Stimulated activated CD8-positive, alpha-beta memory T cell treated with anti-CD3 and anti-CD28 coated beads, Interleukin-7, amount 100 ng/mL, for 48 hours (primary cell): ENCODE results near the gene FCN1.

ENCODE experiments used
- DNase-seq, 2 donors: peaks; one replicate each; pipeline ENCODE4 v3.0.0-alpha.2; 2020; ENCODE audit warnings: low read depth in 1 of 2; ENCODE audit errors: extremely low read depth in 1 of 2

Gene FCN1

GRCh38 chr9:134937566-134938345, 20.0 kb upstream of the FCN1 start:
- DNase-seq: no peak

DNA sequence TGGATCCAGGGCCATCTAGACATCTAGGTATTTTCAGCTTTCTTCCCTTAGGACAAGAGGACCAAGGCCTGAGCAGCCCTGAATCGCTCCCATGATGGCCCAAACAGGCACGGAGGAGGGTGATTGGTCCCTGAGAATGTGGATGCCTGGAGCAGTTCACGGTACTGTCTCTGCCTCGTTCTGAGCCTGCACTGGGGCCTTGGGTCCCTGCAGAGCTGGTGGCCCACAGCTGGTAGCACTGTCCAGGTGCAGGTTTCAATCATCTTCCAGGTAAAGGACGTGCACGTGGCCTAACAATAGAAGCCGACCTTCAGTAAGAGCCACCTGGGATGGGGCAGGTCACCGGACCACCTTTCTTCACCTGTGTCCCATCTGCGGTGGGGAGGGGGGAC, 19.4 kb upstream of the FCN1 start:
- DNase-seq: no peak

GRCh38 chr9:134936346-134937163, 18.8 kb upstream of the FCN1 start:
- no peak for DNase-seq

- no peak for DNase-seq
Observed at GRCh38 chr9:134935701-134936345, 18.1 kb upstream of the FCN1 start.

GRCh38 chr9:134935056-134935640, 17.4 kb upstream of the FCN1 start:
- DNase-seq: no peak

DNA sequence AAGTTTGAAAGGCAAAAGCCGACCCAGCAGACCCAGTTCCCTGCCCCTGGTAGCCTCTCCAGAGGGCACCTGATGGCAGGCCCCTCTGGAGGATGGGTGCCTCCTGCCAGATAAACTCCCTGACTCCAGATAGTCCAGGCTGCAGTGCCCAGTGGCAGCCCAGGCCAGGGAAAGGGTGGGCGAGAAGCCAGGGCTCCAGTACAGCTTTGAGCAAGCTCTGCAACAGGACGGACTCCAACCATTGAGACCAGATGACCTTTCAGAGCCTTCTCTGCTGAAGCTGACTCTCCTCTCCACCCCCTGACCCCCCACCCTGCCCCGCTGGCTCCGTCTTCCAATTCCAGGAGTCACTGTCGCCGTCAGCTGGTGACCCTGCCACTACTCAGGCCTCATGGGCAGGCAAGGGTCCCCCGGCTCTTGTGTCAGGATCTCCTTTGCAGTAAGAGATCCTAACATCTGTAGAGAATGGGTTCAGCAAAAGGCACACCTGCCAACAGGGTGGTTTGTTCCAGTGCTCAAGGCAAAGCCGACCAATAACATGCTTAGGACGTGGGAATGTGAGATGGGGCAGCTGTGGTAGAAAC, 15.5 kb upstream of the FCN1 start:
- no peak for DNase-seq

GRCh38 chr9:134932606-134933005, 14.9 kb upstream of the FCN1 start:
- no peak for DNase-seq

DNA sequence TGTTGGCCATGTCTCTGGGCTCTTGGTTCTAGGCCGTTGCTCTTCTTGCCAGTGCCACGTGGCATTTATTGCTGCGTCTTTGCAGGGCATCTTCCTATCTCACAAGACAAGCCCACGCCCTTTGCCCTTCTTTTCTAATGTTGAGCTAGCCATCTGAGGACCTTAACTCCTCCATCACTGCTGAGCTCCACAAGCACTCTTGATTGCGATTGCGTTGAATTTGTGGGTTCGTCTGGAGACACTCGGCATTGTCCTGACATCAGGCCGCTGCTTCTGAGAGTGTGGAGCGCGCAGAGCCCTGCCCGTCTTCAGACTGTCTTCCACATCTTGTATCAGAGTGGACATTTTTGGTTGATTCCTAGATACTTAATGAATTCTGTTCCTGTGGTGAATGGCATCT, 14.5 kb upstream of the FCN1 start:
- DNase-seq: no peak

DNA sequence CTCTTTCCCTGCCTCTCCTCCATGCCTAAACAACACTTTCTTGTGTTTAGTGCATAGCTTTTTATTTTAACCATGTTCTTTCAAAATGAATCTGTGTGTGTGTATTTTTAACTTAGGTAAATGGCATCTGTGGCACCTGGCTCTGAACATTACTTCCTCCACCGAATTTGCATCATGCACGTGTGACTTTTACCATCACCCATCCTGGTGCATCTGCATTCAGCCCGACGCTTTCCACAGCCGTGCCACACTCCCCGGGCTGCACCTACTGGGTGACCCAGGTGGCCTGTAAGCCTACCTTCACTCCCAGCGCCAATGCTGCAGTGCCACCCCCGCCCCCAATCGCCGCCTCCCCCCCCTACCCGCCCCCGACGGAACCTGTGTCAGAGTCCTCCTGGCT, 12.7 kb upstream of the FCN1 start:
- DNase-seq: no peak

DNA sequence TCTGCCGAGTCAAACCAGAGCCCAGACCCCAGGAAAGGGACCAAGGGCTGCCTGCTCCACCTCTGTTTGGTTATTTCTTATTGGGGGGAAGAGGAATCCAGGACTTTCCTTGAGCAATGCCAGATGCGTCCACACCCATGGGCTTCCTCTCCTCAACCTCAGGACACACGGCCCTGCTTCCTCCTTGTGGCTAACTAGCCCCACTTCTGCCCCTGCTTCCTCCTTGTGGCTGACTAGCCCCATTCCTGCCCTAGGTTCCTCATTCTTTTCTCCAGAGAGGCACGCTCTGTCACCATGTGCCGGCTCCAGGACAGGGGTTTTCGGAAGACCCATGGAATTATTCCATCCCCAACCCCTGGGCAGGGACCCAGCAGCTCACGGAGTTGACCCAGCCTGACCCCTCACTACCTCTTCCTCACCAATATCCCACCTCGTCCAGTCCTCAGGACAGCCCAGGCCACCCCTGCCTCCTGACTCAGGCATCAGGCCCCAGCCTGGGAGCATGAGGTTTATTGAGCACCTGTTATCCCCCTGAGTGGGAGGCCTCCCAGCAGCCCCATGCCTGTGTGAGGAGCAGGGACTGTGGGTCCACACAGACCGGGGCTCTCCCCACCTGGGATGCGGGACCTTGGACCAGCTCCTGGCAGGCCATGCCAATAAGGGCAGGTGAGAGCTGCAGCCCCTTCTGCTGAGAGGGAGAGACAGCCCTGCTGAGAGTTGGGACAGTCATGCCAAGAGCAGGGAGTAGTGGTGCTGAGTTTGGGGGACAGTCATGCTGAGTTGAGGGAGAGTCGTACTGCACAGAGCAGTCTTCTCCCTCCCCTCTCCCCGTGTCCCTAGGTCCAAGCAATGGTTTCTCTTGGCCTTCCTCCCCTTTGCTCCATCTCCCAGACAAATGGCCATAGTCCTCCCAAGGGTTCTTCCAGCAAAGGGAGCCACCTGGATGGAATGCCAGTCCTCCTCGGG, 11.8 kb upstream of the FCN1 start:
- no peak for DNase-seq

- no peak for DNase-seq
Observed at GRCh38 chr9:134928436-134929192, 10.9 kb upstream of the FCN1 start.

DNA sequence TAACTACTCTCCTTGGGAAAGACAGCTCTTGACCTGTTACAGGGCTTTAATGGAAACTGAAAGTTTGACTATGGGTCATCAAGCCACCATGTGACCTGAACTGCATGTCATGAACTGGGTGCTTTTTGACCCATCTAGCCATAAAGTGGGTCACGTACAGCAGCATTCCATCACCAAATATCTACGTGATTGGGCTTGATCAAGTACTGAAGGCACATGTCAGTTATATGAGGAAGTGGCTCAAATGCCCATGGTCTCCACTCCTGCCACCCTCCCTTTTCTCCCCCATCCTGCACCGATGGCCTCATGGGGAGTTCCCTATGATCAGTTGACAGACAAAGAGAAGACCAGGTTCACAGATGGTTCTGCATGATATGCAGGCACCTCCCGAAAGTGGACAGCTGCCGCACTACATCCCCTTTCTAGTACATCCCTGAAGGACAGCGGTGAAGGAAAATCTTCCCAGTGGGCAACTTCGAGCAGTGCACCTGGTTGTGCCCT, 7.3 kb upstream of the FCN1 start:
- no peak for DNase-seq

DNA sequence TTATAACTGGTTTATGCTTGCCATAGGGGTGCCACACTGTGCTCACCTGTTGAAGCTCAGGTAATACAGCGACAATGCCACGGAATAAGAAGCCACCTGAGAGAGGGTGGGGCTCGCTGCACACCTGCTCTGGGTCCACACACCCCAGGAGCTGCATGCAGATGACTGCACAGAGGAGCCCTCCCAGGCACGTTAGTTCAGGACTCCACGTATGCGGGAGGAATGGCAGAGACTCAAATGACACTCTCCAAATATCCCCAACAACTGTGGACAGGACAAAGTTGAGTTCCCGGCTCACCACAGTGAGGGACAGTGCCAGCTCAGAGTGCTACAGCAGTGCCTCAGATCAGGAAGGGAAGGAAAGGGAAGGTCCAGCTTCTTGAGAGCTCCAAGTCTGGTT, 5.8 kb upstream of the FCN1 start:
- DNase-seq: no peak

DNA sequence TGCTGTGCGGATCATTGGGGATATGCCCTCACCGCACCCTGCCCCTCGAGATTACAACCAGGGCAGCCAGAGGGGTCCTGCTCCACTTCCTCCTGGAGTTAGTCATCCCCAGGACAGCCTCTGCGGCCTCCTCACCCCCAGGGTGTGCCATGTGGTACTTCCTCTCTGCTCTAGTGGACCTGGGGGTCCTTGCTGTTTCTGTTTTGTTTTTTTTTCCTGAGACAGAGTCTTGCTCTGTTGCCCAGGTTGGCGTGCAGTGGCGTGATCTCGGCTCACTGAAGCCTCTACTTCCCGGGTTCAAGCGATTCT, 5.2 kb upstream of the FCN1 start:
- DNase-seq: no peak

DNA sequence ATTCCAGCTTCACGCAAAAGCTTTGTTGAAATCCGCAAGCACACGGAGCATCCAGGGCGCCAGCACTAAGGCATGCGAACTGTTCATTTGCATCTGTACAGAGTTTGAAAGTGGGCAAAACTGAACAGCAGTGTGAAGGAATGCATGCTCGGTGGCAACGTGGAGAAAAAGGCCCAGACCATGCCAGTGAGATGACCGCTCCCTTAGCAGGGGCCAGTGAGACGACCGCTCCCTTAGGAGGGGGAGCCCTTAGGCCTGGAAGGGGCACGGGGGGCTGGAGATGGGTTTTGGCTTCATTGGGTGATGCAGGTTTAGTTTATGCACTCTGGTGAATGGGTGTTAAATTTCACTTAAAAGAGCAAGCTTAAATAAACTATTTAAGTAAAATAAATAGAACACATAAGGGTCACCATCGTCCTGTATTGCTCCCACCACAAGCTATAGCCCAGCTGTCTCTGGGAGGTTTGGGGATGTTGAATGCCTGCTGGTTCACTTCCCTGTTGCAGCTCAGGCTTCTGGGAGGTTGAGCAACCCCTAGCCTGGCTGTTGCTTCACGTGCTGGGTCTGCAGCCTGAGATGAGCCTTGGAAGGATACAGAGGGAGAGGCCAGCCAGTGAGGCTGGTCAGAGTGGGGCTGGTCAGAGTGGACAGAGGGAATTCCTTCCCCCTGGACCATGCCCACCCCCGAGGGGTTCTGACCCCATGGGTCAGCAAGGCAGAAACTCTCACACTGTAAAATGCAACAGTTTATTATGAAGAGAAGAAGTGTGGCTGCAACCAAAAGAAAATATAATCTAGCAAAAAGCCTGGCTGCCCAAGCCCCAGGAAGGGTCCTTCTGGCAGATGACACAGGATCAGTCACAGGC, 4.6 kb upstream of the FCN1 start:
- DNase-seq: no peak

DNA sequence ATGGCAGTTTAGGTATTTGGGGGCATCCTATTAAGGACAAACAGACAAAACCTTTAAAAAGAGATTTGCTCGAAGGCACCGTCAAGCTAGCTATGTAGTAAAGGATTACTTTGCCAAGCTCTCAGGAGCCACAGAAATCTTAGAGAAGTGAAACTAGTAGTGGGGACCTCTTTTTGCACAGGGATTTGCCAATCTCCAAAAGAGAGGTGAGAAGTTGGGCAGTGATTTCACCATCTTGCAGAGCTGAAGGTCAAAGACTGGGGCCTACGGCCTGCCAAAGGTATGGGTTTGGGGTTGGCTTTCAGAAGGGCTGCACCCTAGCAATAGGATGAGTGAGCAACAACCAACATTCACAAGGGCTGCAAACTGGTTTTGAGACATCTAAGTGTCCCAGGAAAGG, 1.6 kb upstream of the FCN1 start:
- no peak for DNase-seq

DNA sequence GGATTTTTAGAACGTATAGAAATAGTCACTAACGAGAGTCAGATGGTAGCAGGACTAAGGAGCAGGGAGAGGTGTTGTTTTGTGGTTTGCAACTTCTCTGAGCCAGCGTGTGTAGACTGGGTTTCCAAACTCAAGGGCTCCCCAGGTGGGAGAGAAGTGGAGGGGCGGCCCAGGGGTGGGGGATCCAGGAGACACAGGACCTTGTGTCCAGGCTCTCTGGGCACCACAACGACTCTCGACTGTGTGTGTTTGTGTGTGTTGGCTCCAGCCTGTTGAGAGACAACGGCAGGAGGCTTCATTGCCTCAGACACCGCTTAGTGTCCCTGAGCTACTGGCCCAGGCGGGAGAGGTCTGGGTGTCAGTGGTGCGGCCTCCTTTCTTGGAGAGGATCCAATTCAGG, 934 bp upstream of the FCN1 start:
- no peak for DNase-seq

- DNase-seq: no peak
Observed at GRCh38 chr9:134916161-134916665, 1.5 kb downstream of the FCN1 start.
